Mesenteric fat pad (tissue), 1 donor: ENCODE data around the gene CANT1. TPM values are rescaled to one million over a fixed set of nuclear protein-coding genes. Genes with fewer than 3 reads are reported as not detected.

Source experiments
- DNase-seq: peaks from one replicate; pipeline ENCODE4 v3.0.0-alpha.2; 2020; ENCODE audit warnings: low spot score
- total RNA-seq: library from RNA; stranded (reverse); fragmentation: NEBNext Ultra II Directional; extraction: Animal tissue kit (Norgen Biotek cat#: 25700); gene quantifications from one replicate; pipeline ENCODE4 v1.2.1, GENCODE V29; 2021
- donor health status: DM: yes; HTN: yes; CAD: no.

Gene CANT1
- total RNA-seq, 1 donor from 2014 or later: 37.9 TPM

DNA sequence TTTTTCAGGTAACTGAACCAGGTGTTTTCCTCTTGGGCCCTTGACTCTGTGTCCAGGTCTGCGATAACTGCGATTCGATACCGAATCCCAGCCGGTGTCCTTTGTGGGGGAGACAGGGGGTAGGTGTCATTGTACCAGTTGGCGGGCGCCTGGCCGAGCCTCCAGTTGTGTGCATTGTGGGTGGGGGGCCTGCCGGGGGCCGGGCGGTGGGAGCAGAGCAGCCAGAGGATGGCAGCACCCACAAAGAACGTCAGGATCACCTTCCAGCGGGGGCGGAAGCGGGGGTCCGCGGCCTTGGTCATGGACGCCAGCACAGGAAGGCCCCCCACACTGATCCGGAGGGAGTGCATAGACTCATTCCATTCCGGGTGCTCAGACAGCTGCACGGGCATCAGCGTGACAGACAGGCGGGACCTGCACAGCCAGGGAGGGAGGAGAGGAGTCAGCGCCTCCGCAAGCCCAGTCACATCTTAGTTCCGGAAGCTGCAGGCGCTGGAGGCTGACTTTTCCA, 12.3 kb downstream of the CANT1 start:
- peak; percentile 67 for DNase-seq

DNA sequence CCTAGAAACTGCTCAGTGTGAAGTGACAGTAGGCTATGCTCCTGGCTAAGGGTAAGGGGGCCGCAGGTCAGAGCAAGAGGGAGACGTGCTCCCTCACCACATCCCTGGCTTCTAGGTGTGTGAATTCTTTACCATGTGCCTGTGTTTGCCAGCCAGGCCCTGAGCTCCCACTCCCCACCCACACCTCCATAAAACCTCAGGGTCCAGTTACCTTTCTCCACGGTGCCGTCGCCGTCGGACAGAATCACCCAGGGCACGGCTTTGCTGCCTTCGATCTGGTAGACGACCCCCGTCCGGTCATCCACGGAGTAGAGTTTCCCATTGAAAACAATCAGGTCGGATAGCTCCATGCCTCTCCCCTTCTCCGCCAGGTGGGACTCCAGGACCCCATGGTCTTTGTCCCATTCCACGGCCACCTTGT, 12.8 kb downstream of the CANT1 start:
- peak; percentile 73 for DNase-seq

DNA sequence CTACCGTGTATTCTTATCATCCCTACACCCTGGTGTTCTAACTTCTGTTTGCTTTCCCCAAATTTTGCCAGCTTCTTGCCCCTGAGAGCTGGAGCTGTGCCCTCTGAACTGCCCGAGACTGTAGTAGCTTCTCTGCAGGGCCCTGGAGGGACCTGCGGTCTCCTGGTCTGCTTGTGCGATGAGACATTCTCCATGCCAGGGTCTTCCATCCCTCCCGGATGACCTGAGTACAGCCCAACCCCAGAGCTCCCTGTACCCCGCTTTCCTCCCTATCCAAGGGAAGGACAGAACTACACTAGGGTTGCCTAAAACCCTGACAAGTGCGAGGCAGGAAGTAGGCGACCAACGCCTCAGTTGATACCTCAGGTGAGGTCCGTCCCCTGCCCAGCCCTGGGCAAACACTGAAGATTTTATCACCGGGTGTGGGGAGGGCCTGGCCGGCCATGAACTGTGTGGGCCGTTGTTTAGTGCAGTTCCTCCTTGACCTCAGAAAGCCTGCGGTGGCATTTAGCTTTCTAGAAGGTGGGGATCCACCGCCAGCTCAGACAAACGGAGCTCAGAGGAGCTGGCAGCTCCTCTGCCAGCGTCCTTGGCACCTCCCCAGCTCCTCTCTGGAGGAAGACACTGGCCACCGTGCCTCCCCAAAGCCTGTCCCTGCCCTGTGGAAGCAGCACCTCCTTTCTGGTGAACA, 13.7 kb downstream of the CANT1 start:
- DNase-seq: peak; percentile 85

DNA sequence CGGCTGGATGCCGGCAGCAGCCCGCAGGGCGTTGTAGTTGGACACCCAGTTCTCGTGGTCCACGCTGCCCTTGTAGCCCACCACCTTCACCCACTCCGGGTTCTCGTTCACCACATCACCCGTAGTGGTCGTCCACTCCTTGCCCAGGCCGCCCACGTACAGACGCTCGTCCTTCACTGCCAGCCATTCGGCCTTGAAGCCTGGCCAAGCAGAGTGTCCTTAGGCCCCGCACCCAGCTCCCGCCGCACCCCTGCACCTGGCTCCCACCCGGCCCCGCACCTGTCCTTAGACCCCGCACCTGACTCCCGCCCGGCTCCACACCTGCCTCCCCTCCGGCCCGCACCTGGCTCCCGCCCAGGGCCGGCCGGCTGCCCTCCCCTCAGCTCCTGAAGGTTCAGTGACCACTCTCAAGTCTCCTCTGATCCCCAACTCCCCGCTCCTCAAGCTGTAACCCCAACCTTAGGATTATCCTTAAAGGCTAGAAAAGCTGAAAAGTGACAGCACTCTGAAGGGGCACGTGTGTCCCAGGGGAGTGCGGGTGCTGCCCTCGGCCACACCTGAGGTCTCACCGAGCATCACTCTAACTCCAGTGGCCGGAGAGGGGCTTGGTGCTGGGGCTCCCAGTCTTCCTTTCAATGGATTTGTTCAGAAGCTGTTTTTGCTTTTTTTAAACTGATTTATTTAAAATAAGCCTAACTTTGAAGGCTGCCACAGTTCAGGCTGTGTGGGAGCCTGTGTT, 14.4 kb downstream of the CANT1 start:
- peak; percentile 88 for DNase-seq

DNA sequence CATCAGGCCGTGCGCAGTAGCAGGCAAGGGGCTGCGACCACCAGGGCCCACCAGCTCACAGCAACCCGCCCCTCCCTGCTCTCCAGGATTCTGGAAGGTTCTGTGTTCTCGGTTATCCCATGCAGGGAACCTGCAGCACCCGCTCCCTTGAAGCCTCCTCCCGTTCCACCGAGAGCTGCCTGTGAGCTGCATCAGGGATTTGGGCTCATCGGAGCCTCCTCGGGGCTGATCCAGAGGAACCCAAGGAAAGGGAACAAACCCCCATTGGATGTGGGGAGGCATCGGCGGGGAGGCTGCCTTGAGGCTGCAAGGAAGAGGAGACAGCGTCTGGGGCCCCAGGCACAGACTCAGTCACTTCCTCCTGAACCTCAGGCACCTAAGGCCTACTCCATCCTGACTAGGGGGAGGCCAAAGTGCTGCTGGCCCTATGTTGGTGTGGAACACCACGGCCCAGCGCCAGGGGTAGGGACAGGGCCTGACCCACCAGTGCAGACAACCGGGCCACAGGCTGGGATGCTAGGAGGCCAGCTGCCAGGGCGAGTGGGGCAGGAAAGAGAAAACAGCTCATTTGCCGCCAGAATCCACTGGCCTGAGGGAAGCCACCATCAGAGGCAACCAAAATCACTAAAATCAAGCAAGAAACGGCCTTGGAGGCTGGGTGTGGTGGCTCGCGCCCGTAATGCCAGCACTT, 15.4 kb downstream of the CANT1 start:
- DNase-seq: peak; percentile 68

DNA sequence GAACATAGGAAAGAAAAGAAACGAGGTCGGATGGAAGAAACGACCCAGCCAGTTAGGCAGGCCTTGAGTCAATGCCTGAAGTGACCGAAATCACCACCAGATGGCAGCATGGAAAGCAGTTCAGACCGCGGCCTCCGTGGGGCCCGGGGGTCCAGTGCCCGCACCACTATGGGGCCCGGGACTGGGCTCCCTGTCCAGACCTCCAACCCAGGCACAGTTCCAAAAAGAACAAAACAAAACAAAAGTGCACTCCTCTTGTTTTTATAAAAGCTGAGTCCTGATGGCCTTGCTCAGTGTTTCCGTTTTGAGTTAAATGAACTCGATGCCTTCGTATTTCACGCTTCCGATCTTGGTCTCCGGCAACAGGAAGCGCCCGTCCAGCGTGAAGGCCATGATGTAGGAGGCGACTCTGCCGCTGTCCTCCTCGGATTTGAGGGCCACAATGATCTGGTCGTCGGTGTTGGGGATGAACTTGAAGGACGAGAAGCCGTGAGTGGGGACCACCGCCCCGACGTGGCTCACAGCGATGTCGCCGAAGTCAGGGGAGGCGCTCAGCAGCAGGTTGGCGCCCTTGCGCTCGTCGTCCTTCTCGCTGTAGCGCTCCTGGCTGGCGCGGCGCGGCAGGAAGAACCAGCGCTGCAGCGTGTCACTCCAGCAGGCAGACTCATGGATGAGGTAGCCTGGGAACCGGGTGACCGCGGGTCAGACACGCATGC, 16.2 kb downstream of the CANT1 start:
- peak; percentile 87 for DNase-seq

DNA sequence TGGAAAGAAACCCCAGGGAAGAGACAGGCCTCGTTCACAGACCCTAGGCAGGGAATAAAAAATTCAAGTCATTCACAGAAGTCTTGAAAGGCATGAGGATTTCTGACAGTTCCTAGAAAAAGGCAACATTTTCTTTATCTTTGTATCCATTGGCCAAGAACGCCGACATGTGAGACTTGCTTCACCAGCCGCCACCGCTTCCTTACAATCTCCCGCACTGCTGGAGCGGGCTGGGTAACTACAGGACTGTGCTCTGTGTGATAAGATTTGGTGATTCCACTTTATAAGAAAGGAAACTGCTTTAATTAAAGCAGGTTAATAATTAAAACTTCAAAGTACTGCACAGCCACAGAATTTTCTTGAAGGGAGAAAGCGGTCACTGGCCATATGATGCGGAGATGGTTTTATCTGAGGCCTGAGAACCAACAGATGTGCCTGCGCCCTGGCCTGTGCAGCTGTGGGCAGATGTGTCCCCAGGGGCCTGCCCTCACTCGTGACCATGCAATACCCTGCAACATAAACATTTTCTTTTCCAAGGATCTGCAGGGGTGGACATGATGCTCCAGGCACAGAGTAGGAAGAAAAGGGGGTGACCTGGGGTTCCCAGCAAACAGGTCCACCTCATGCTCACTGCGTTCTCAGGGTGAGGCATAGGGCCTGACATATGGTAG, 16.9 kb downstream of the CANT1 start:
- peak; percentile 47 for DNase-seq

DNA sequence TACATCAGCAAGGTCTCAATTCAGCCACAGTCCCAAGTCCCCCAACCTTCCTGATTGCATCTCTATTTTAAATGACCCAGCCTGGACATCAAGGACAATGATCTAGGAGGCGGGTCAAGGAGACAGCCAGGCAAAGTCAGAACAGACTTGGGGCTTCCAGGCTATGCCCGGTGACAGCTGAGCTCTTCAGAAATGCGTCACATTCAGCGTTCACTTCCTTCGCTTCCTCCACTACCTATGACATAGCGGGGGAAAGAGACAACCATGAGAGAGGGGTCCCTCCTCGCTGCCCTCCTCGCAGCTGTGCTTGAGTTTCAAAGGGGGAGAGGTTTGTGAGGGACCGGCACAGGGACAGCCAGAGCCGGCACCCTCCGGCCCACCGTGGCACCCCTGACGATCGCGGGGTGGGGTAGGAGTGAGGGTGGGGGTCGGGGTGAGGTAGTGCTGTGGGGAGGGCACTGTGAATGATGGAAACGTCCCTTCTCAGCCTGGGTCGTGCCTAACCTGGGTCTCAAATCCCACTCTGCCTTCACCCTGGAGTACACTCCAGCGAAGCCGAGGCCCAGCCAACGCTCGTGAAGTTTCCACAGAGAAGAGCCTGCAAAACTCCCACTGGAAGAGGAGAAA, 17.5 kb downstream of the CANT1 start:
- DNase-seq: peak; percentile 81

DNA sequence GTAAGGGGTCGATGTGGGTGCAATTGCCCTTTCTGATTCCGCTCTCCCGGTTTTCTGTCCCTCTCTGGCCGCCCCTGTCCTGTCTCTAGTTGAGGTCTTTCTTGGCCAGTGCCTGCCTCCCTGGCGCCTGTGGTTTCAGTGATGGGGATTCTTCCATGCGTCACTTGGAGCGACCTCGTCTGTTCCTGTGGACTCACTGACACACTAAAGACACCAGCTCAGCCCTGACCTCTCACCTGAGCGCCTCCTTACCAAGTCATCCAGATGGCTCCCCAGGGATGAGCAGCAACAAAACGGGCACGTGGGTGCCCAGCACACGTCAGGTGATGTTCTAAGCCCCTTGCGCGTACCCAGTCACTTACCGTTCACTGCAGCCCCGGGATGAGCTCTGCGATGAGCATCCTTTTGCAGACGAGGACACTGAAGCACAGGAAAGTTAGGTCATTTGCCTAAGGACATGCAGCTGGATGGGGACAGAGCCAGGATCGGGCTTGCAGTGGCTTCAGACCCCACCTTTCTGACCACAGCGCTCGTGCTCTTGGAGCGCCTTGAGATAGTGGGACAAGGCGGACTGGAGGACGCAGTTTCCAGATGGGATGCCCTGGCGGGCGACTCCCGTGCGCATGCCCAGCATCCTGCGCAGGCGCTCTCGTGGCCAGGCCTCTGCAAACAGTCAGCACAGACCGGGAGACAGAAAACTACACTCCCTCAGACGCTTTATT, 18.4 kb downstream of the CANT1 start:
- peak; percentile 65 for DNase-seq

DNA sequence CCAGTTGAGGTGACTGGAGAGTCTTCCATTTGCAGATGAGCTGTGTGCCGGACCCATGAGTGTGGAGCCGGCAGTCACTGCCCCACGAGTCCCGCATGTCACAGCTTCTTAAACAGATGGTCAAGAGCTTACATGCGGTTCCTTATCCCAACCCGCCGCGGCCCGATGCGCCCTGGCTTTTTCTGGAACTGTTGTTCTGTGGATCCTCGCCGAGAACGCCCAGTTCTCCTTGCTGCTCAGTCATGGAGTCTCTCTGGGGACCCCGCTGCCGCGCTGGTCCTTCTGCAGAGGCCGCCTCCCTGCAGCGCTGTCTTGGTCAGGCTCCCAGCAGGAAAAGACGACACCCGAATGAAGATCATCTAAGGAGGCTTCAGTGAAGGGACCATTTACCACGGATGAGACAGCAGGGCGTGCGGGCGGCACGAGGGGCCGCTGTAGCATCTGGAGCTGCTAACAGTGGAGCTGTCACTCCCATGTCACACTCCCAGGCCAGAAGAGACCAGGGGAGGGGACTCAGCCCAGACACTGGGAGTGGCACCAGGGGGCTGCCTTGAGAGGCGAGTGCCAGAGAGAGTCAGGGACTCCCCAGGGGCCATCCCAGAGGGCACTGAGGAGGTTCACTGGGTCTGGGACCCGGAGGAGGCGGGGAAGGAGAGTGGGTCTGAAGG, 19.1 kb downstream of the CANT1 start:
- no peak for DNase-seq

DNA sequence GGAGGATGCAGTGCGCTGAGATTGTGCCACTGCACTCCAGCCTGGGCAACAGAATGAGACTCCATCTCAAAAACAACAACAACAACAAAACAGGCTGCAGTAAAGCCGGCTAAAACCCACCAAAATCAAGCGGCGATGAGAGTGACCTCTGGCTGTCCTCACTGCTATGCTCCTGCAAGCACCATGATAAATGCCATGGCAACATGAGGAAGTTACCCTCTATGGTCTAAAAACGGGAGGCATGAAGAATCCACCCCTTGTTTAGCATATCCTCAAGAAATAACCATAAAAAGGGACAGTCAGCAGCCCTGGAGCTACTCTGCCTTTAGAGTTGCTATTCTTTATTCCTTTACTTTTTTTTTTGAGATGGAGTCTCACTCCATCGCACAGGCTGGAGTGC, 21.4 kb downstream of the CANT1 start:
- no peak for DNase-seq

DNA sequence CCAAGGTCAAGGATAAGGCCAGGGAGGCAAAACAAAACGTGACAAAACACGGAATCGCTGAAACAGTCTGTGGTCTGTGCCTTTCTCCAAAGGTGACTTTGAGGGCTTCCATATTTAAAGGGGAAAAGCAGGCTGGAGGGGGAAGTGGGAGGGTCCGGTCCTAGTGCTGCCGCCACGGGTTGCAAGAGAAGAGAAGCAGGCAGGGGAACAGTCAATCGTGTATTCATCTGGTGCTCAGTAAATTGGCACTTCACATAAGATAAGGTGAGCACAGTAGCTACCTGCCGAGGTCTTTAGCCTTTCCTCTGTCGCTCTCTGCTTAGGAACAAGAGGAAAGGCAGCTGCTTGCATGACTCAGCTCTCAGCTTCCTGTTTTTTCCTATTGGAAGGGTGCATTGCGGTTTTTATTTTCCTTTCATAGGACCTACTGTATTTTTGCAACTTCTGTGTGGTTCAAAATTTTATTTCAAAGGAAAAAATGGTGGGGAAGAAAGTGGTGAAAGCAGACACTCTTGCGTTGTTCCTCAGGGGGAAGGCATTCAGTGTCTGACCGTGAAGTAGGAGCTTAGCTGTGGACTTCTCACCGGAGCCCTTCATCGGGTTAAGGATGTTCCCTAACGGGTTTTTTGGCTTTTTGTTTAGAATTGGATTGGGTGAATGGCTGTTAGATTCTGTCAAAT, 22.8 kb downstream of the CANT1 start:
- no peak for DNase-seq

DNA sequence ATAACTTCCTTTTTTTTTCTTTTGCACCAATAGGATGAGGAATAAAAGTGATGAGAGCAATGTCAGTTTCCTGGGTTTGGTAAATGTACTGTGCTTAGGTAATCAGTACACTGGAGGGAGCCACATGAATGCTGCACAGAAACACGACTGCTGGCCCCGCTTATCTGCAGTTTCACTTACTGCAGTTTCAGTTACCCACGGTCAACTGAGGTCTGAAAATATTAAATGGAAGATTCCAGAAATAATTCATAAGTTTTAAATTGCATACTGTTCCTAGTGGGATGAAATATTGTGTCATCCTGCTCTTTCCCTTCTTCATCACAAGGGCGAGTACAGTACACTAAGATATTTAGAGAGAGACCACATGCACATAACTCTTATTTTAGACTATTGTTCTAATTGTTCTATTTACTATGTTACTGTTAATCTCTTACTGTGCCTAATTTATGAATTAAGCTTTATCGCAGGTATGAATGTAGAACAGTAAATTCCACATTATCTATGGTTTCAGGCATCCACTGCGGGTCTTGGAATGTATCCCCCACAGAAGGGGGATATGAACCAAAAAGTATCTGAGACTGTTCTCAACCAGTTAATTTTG, 23.4 kb downstream of the CANT1 start:
- no peak for DNase-seq

DNA sequence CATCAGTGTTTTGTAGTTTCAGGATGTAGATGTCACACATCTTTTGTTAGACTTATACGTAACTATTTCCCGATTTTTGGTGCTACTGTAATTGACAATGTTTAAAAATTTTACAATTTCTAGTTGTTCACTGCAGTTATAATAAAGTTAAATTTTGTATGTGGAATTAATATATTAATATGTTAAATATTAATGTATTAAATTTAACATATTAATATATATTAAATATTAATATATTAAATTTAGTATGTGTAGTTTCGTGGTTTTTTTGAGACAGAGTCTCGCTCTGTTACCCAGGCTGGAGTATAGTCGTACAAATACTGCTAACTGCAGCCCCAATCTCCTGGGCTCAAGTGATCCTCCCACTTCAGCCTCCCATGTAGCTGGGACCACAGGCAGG, 24.2 kb downstream of the CANT1 start:
- no peak for DNase-seq

DNA sequence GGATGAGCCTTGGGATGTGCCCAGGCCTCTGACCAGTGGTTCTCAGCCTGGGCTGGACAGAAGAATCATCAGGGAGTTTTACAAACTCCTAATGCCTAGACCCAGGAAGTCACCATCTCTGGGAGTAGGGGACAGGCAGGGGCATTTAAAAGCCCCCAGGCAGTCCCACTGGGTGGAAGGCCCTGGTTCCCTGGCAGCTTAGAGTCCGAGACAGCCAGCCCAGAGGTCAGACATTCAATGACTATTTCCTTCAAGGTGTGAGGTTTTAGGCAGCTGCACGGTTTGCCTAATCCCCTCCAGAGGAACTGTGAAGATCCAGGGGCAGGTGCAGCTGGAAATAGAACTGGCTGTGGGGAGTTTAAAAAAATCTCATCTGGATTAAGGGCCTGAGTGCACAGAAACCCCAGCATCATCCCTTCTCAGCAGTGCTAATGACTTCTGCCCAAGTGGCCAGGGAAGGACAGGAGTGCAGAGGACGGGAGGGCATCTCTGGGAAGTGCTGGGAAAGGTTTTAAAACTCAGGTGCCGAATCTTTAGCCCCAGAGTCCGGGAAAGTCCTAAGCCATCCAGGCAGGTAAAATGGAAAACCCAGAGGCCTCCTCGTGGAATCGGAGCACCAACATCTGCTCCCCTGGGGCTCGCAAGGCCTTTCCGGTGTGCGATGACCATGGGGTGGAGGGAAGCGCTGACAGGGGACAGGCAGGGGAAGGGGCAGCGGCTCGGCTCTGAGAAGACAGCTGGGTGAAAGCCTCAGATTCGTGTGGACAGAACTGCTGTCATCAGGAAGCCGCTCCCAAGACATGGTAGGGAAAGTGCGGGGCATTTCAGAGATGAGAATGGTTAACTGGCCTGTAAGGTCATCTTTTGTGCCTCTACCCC, 28.3 kb downstream of the CANT1 start:
- DNase-seq: no peak

DNA sequence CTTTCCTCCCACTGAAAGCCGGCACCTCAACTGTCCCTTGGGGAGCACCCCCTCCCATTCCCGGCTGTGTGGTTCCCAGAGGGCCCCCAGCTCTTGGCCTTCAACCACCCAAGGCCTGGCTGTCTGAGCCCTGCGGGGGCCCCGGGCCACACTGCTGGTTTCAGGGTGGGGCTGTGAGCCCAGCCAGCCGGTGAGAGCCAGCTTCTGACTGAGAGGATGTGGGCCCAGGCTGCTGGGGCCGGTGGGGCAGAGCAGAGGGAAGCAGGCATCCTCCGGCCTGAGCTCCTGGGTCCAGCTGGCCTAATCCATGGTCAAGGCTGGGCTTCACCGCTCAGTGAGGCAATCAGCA, 29.0 kb downstream of the CANT1 start:
- no peak for DNase-seq
